Lung (tissue), 12 donors: ENCODE data around the gene SGSM2. TPM values are rescaled to one million over a fixed set of nuclear protein-coding genes. Genes with fewer than 3 reads are reported as not detected.

Source experiments
- ATAC-seq: fragments of 200-7000 bp; cut with Tn5 transposase; one replicate; pipeline ENCODE4 v1.9.1; 2020; ENCODE audit warnings: moderate number of reproducible peaks; ENCODE audit not compliant: insufficient read depth, low FRiP score
- DNase-seq, 3 donors: peaks; one replicate each; pipeline ENCODE4 v3.0.0-alpha.2; 2013 to 2017
- H3K27ac ChIP-seq, 2 donors: one replicate each; pipeline ENCODE4 v1.5.1; 2013; ENCODE audit warnings: mild to moderate bottlenecking in 2 of 2, moderate library complexity in 2 of 2, control low read depth in 1 of 2, inconsistent platforms in 1 of 2, low read depth in 1 of 2, low read length in 1 of 2
- H3K27me3 ChIP-seq, 3 donors: one replicate each; pipeline ENCODE4 v1.5.1; 2013; ENCODE audit warnings: low read length in 2 of 3; ENCODE audit not compliant: control insufficient read depth in 3 of 3, insufficient read depth in 3 of 3
- H3K36me3 ChIP-seq, 4 donors: one replicate each; pipeline ENCODE4 v1.5.1; 2013; ENCODE audit warnings: low read length in 4 of 4, mild to moderate bottlenecking in 1 of 4, moderate library complexity in 1 of 4; ENCODE audit not compliant: control insufficient read depth in 4 of 4, insufficient read depth in 4 of 4
- H3K4me1 ChIP-seq, 5 donors: one replicate each; pipeline ENCODE4 v1.5.1; 2013; ENCODE audit warnings: low read length in 5 of 5, mild to moderate bottlenecking in 2 of 5, moderate library complexity in 1 of 5; ENCODE audit not compliant: control insufficient read depth in 5 of 5, insufficient read depth in 5 of 5
- H3K4me3 ChIP-seq: one replicate; pipeline ENCODE4 v1.5.1; 2013; ENCODE audit warnings: mild to moderate bottlenecking, control low read depth, moderate library complexity
- H3K9ac ChIP-seq, 2 donors: one replicate each; pipeline ENCODE4 v1.5.1; 2013; ENCODE audit warnings: low read length in 2 of 2, control low read depth in 1 of 2; ENCODE audit not compliant: insufficient read depth in 1 of 2
- H3K9me3 ChIP-seq, 4 donors: one replicate each; pipeline ENCODE4 v1.5.1; 2013; ENCODE audit warnings: low read length in 3 of 4, mild to moderate bottlenecking in 1 of 4, moderate library complexity in 1 of 4; ENCODE audit not compliant: control insufficient read depth in 4 of 4, insufficient read depth in 3 of 4
- WGBS, 2 donors: extraction: QIAGEN DNeasy Blood & Tissue Kit; methylation state at CpG; one replicate each; pipeline ENCODE4 v1.1.7; 2013; 5-methylcytosine and 5-hydroxymethylcytosine counted together
- polyA plus RNA-seq, 2 donors: library from polyadenylated mRNA; stranded (reverse); fragments of 200-250 nt; gene quantifications; one replicate each; pipeline ENCODE4 v1.2.1, GENCODE V29; 2013
- total RNA-seq, 2 donors: library from RNA; depleted of rRNA in 1 of 2; stranded (reverse); fragments of >200 nt in 1 of 2; gene quantifications; one replicate each; pipeline ENCODE4 v1.2.1, GENCODE V29; 2014 to 2021
- TF ChIP-seq, protein P1 (sequence below): IDR thresholded peaks from 2 replicates; pipeline ENCODE4 v1.5.1; 2012; ENCODE audit warnings: mild to moderate bottlenecking; ENCODE audit errors: control extremely low read depth, extremely low read depth
- donor health status: control.
- donor health status: control.
- donor health status: Bipolar disorder and iron deficiency.
- donor health status: healthy.
- donor health status: DM: yes; HTN: yes; CAD: no.

The SGSM2 gene
- total and polyA plus RNA-seq, 4 donors = 33.1 to 60.8 (median 52.4) TPM

GRCh38 chr17:2366747-2367494 is 29.6 kb downstream of the SGSM2 start:
- DNase-seq (no peak), ATAC-seq (no peak)
- 93 to 94% methylated on average over 26 of the region's 26 CpGs for WGBS, 2 donors
- Histone ChIP-seq H3K9ac (no peak overlapping the region), H3K4me3 (no peak overlapping the region), H3K27ac (no peak overlapping the region), H3K36me3 (peaks cover 0 to 48% (median 8%) of the 10 kb centered on the region in 4 donors), H3K27me3 (no peaks in the 10 kb centered on the region), H3K9me3 (no peaks in the 10 kb centered on the region), H3K4me1 (peaks cover 0 to 22% (median 3%) of the 10 kb centered on the region in 5 donors)
- TF ChIP-seq, protein P1, sequence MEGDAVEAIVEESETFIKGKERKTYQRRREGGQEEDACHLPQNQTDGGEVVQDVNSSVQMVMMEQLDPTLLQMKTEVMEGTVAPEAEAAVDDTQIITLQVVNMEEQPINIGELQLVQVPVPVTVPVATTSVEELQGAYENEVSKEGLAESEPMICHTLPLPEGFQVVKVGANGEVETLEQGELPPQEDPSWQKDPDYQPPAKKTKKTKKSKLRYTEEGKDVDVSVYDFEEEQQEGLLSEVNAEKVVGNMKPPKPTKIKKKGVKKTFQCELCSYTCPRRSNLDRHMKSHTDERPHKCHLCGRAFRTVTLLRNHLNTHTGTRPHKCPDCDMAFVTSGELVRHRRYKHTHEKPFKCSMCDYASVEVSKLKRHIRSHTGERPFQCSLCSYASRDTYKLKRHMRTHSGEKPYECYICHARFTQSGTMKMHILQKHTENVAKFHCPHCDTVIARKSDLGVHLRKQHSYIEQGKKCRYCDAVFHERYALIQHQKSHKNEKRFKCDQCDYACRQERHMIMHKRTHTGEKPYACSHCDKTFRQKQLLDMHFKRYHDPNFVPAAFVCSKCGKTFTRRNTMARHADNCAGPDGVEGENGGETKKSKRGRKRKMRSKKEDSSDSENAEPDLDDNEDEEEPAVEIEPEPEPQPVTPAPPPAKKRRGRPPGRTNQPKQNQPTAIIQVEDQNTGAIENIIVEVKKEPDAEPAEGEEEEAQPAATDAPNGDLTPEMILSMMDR = no peak

GRCh38 chr17:2368359-2368758 is 31.1 kb downstream of the SGSM2 start:
- Histone ChIP-seq H3K9me3 (no peaks in the 10 kb centered on the region), H3K36me3 (peaks cover 0 to 56% (median 7%) of the 10 kb centered on the region in 4 donors), H3K4me1 (peaks cover 0 to 22% (median 3%) of the 10 kb centered on the region in 5 donors), H3K27ac (no peak overlapping the region), H3K27me3 (no peaks in the 10 kb centered on the region), H3K4me3 (no peak overlapping the region), H3K9ac (no peak overlapping the region)
- TF ChIP-seq, protein P1 = no peak
- DNase-seq (no peak), ATAC-seq (no peak)
- 78 to 92% methylated on average over 8 of the region's 8 CpGs for WGBS, 2 donors

GRCh38 chr17:2369039-2369438 is 31.7 kb downstream of the SGSM2 start:
- H3K9ac ChIP-seq = no peak overlapping the region
- H3K27ac ChIP-seq = no peak overlapping the region
- H3K4me1 ChIP-seq = peaks cover 0 to 16% (median 3%) of the 10 kb centered on the region in 5 donors
- no peak for ATAC-seq
- H3K27me3 ChIP-seq = no peaks in the 10 kb centered on the region
- 42 to 70% methylated on average over 5 of the region's 5 CpGs for WGBS, 2 donors
- H3K4me3 ChIP-seq = no peak overlapping the region
- TF ChIP-seq, protein P1 = no peak
- DNase-seq = peak in 2 of 3 donors; percentile 30 to 64
- H3K36me3 ChIP-seq = peaks cover 0 to 55% (median 6%) of the 10 kb centered on the region in 4 donors
- H3K9me3 ChIP-seq = no peaks in the 10 kb centered on the region
